Sigmoid colon (tissue), 4 donors: Measurements from ENCODE around the gene COPG2.

Experiments used
- CTCF ChIP-seq, 4 experiments: fragments of 450-650 bp in 3 of 4; fragments of 200-600 bp in 1 of 4; IDR thresholded peaks; one replicate each; pipeline ENCODE4 v1.5.1; 2016 to 2019; ENCODE audit warnings: antibody characterized with exemption in 4 of 4, mild to moderate bottlenecking in 3 of 4, moderate library complexity in 2 of 4
- EP300 ChIP-seq, 4 donors: sonication (generic); formaldehyde crosslinking; IDR thresholded peaks; one replicate each; pipeline ENCODE4 v1.6.1; 2017; ENCODE audit warnings: antibody characterized with exemption in 4 of 4
- POLR2A ChIP-seq, 2 donors: fragments of 450-650 bp; IDR thresholded peaks; one replicate each; pipeline ENCODE4 v1.6.1; 2016; ENCODE audit warnings: antibody characterized with exemption in 2 of 2, mild to moderate bottlenecking in 2 of 2, moderate library complexity in 2 of 2
- POLR2AphosphoS5 ChIP-seq, 4 donors: sonication (generic); formaldehyde crosslinking; IDR thresholded peaks; one replicate each; pipeline ENCODE4 v1.6.1; 2017; ENCODE audit warnings: antibody characterized with exemption in 4 of 4

GRCh38 chr7:130489140-130489983 lies 179.2 kb downstream of the COPG2 start:
- no peak for TF ChIP-seq EP300 (IDR thresholded peaks at IDR 0.05)
- TF ChIP-seq CTCF (IDR thresholded peaks at IDR 0.05): no peak
- no peak for TF ChIP-seq POLR2A (IDR thresholded peaks at IDR 0.05)
- TF ChIP-seq POLR2AphosphoS5 (IDR thresholded peaks at IDR 0.05): no peak
